HG03175 (cell line): Measurements from ENCODE around the gene CD1C.
"Not testable (repeated sequence)": the region's sequence is repeated elsewhere in the genome, so short reads cannot be mapped to it uniquely, and the experiment has no call there.

Experiments used
- ATAC-seq: cut with Tn5 transposase; IDR thresholded peaks from one replicate; pipeline ENCODE4 v1.9.1; 2021; ENCODE audit warnings: mild to moderate bottlenecking, moderate library complexity; ENCODE audit not compliant: unreplicated experiment

The CD1C gene

DNA sequence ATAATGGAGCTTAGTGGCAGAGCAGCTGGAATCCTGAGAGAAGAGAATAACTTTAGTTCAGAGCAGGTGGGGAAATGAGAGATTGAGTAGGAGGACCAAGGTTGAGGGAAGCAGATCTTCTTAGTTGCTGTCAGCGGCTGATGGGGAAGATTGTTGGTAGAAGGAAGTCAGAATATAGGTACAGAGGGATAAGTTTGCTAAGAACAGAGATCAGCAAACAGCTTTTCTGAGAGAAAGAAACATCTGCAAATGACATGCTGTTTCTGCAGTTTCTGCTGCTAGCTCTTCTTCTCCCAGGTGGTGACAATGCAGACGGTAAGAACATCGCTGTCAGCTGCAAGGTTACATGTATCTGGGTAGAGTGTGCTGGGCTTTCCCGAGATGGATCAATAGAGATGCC, at the start of gene CD1C:
Gene CD1C, plus strand, starts transcription at position 113 of the 400 bp plus-strand sequence. Its CDS starts 142 bp downstream, at position 255.
- no peak for ATAC-seq

DNA sequence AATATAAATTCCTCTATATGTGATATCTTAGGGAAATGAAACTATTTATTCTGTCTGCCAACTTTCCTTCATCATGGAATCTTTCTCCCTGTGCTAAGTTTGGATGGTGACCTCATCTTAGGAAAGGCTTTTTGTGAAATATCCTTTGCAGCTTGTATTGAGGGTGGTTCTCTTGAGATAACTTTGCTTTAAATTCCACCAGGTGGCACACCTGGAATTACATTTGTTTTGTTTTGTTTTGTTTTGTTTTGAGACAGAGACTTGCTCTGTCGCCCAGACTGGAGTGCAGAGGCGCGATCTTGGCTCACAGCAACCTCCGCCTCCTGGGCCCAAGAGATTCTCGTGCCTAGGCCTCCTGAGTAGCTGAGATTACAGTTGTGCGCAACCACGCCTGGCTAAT, 43.1 kb upstream of the CD1C start:
- no peak for ATAC-seq

DNA sequence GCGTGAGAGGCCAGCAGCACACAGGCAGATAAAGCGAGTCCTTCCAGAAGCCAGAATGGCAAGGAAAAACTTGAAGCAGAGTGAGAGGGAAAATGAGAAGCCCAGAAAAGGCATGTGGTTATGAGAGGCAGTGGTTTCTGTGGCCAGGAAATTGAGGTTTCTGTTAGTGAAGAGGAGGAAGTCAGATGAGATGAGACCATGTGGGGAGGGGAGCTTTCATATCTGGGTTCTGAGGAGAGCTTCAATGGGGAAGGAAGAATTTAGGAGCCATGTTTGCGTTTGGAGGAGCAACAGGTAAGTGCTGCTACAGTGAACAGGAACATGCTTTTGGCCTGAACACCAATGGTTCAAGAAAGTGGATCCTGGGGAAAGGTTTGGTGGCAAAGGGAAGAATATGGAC, 41.6 kb upstream of the CD1C start:
- ATAC-seq: peak; percentile 64

DNA sequence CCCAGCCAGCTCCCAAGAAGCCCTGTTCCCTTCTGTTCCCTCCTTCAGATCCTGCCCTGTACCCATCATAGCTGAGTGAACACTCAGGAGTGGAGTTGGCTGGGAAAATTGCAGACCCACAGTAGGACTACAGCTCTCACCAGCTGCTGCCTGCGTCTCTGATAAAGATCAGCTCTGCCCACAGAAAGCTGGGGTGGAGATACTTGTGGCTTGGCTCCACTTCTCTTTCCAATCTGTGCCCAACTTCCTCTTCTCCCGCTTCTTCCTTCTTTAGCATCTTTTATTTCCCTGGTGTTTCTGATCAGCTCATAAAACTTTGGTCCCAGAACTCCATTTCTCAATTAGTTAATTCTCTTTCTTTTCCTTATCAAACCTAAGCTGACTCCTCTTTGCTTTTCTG, 41.0 kb upstream of the CD1C start:
- no peak for ATAC-seq

DNA sequence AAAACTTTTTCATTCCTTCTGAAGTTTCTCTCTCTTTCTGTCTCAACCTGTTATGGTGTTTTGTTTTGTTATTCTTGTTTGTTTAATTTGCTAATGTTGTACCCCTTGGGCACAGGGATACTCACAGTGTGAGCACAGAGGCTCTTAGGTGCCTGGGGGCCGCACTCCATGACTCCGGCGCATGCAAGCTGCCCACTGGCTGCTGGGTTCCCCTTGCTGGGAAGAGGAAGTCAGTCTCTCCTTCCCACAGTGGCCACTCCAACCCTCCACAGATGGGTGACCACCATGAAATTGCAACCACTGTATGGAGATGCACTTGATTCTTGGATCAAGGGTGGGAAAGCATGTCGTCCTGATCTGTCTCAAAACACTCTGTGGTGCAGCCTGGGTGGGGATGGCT, 40.1 kb upstream of the CD1C start:
- ATAC-seq: no peak

DNA sequence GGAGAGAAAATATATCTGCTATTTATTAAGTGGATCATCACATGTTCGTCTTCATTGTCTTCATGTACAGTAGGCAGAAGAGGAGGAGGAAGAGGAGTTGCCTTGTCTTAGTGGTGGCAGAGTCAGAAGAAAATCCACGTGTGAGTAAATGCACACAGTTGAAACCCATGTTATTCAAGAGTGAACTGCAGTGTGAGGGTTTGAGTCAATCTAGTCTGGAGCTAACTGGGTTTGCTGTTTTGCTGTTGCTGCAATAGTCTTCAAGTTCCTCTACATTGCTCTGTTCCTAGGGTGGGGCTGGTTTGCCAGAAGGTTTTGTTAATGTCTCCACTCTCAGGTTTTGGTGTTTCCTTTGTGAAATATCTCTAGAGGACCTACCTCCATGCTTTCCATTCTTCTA, 38.6 kb upstream of the CD1C start:
- ATAC-seq: no peak

DNA sequence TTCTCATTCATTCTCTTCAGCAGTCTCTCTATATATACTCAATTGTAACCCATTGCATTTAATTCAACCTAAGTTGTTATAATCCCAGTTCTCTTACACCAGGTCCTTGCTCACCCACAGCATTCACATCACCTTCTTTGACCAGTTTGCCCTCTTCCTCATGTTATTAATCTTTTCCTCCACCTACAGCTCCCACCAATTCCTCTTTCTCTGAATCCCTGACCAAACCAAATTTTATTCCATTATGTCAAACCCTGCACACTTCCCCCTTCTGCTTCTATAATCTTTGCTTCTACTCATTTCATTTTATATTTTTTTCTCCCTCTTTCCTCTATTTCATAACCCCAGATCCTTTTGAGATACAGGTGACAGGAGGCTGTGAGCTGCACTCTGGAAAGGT, 34.1 kb upstream of the CD1C start:
- ATAC-seq: no peak

DNA sequence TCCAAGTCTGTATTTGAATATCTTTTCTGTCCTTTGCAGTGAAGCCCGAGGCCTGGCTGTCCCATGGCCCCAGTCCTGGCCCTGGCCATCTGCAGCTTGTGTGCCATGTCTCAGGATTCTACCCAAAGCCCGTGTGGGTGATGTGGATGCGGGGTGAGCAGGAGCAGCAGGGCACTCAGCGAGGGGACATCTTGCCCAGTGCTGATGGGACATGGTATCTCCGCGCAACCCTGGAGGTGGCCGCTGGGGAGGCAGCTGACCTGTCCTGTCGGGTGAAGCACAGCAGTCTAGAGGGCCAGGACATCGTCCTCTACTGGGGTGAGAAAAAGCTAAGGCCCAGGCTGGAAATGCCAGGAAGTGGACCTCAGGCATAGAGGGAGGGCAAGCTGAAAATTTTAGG, 33.0 kb upstream of the CD1C start:
- not testable (repeated sequence) for ATAC-seq

DNA sequence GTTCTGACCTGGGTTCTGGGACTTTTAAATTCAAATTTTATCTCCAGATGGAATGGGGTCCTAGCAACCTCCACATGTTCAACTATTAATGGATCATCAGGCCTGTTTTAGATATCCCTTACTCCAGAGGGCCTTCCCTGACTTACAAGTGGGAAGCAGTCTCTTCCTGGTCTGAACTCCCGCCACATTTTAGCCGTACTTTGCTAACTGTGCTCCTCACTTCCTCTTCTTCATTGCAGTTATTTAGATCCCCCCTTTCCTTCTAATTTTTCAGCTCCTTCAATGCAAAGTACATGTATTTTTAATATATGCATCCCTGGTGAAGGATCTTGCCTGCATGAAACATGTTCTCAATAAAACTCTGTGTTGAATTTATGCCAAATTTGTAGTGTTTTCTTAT, 31.8 kb upstream of the CD1C start:
- no peak for ATAC-seq

DNA sequence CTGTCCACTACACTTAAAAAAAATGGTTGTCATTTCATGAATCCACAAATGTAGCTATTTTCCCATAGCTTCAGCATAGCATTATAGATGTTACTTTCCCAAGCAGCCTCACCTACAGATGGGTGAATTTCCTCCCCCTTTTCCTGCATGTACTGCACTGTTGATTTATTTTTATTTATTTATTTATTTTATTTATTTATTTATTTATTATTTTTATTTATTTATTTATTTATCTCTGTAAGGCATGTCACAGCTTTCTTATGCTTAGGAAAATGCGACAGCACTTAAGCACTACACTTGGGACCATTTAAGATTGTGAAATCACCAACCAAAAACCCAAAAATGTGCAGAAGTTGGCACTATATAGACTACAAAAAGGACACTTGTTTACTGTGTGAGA, 30.6 kb upstream of the CD1C start:
- no peak for ATAC-seq

DNA sequence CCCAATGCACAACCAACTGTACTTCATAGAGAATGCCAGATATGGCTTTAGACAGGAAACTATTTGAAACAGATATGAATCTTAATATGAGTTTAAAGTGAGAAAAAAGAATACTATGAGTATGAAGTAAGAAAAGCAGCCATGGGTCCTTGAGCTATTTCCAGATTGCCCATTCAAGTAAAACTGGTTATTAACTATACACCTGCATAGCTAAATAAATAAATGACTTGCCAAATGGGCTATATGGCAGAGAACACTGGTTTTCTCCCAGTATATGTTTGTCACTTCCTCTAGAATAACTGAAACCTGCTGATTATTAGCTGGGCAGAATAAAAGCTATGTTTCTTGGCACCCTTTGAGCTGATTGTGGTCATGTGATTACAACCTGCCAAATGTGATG, 17.0 kb upstream of the CD1C start:
- no peak for ATAC-seq

DNA sequence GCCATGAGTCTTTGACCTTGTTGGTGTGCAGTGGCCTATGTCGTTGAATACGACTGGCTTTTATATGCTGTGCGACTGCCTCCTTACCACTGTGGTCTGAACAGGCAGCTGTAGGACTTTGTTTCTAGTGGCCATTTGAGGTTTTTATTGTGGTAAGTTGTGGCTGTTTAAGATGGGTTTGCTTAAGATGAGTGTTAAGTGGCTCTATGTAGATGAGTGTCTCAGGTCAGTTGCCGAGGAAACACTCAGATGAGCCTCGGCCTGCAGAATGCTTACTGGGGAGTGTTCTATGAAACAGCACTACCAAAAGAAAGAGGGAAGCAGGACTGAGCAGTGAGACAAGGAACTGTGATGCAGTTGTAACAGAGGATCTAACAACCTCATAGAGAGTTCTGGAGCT, 14.9 kb upstream of the CD1C start:
- ATAC-seq: peak; percentile 80

DNA sequence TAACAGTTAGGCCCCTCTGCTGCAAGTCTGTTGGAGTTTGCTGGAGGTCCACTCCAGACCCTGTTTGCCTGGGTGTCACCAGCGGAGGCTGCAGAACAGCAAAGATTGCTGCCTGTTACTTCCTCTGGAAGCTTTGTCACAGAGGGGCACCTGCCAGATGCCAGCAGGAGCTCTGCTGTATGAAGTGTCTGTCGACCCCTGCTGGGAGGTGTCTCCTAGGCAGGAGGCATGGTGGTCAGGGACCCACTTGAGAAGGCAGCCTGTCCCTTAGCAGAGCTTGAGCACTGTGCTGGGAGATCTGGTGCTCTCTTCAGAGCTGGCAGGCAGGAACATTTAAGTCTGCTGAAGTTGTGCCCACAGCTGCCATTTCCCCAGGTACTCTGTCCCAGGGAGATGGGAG, 7.3 kb upstream of the CD1C start:
- ATAC-seq: not testable (repeated sequence)

DNA sequence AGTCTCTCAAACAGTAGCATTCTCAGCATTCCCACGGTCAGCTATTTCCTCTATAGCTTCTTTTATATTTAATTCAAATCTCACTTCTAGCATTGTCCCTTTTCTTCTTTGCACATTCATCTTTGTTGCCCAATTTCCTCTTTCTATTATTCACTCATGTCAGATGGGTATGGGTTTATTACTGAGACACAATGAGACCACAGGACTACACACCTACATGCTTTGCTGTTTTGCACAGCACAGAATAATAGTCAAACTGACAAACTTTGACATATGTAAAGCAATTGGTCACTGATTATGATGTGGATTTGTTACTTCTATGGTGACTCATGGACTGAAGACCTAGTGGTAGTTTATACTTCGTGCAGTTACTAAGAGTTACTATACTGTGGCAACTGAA, 5.8 kb upstream of the CD1C start:
- ATAC-seq: peak; percentile 70

DNA sequence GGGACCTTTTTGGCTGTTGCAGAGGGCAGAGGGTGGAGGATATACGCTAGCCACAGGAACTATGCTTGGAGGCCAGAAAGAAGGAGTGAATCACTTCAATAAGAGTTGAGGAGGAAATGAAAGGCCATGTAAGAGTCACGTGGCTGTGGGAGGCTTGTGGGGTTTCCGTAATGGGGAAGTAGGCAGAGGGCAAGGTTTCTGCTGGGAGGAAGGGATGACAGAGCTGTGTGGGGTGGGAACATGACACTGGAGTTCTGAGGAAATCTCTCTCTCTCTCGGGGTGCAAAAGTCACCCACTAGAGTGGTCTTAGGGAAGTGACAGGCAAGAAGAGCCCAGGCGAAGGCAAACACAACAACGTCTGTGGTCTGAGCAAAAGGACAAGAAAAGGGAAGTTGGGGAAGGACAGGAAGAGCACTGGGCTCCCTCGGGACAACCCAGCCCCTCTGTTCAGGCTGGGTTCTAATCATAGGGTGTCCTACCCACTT, 3.9 kb upstream of the CD1C start:
- peak; percentile 67 for ATAC-seq

DNA sequence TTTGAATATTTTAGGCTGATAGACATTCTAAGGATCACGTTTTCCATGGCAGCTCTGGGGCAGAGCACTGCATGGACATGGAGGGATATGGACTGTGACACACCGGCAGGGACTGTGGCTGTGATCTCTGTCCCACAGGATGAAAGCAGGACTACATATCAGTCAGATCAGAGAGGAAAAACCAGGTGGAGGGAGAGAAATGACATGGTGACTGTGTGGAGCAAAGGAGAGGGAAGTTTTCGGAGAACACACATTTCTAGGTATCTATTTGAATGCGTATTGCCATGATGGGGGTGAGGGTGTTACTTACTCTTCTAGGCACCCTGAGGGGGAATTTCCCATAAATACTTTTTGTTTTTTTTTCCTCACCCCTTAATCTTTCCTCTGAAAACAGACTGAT, 3.2 kb upstream of the CD1C start:
- ATAC-seq: no peak

DNA sequence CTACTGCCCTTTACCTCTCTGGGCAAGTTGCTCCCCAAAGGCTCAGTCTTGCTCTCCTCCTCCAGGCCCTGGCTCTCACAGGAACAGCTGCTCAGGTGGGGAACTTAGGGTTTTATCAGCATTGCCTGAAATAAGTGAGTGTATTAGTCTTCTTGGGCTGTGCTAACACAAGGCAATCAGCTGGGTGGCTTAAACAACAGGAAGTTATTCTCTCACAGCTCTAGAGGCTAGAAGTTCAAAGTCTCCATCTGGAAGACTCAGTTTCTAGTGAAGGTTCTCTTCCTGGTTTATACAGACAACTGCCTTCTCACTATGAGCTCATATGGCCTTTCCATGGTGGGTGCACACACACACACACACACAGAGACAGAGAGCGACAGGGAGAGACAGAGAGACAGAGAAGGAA, 2.8 kb upstream of the CD1C start:
- no peak for ATAC-seq

DNA sequence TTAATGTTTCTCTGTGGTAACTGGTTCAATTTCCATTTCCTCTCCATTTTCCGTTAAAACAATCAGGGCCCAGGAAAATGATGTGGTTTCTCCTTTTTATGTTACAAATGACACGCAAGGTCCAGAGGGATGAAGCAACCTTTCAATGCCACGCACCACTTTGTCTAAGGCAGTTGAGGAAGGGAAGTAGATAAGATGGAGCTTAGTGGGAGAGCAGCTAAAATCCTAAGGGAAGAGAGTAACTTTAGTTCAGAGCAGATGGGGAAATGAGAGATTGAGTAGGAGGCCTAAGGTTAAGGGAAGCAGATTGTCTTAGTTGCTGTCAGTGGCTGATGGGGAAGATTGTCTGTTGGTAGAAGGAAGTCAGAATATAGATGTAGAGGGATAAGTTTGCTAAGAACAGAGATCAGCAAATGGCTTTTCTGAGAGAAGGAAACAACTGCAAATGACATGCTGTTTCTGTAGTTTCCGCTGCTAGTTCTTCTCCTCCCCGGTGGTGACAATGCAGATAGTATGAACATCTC, 660 bp downstream of the CD1C start:
- no peak for ATAC-seq

DNA sequence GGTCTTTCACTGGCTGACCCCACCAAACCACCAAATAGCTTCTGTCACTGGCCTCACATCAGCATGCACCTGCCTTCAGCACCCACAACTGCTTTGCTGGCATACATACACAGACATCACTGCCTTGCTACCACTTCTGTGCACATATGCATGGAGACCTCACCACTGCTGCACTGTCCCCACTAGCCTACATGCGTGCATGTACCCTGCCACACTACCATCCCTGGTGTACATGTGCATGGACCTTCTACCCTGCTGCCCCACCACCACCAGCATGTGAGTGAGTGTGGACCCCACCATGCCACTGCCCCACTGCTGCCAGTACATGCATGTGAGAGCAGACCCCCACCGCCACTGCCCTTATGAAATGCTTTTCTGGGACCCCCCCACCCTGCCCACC, 6.1 kb downstream of the CD1C start:
- ATAC-seq: no peak

DNA sequence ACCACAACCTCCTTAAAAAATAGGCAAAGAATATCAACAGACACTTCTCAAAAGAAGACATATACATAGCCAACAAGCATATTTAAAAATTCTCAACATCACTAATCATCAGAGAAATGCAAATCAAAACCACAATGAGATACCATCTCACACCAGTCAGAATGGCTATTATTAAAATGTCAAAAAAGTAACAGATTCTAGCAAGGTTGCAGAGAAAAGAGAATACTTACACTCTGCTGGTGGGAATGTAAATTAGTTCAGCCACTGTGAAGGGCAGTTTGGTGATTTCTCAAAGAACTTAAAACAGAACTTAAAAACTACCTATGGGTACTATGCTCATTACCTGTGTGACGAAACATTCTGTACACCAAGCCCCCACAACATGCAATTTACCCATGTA, 20.9 kb downstream of the CD1C start:
- ATAC-seq: no peak

DNA sequence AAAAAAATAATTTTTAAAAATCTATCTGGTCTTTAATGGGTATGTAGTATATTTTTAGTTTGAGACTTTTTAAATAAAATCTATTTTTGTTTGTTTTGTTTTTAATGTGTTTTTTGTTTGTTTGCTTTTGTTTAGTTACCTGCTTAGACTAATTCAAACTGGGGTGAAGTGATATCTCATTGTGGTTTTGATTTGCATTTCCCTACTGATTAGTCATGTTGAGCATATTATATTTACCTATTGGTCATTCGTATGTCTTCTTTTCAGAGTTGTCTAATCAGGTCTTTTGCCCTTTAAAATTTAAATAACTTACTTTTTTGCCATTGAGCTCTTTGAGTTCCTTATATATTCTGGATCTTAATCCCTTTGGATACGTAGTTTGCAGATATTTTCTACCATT, 21.3 kb downstream of the CD1C start:
- no peak for ATAC-seq

DNA sequence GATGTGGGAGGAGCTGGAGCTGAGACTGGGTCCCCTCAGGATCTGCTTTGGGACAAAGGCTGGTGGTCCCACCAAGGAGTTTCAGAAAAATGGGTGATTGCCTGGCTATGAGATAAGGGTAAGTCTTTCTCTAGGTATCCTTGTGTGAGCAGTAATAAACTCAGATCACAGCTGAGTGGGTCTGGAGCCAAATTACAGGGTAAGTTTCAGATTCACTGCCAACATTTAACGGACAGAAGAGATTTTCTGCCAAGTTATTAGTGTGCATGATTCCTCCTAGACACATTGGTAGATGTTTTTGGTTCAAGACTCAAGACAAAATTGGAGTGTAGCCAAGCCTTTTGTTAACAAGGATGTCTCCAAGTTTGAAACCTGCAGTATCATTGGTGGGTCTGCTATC, 34.1 kb downstream of the CD1C start:
- ATAC-seq: no peak

DNA sequence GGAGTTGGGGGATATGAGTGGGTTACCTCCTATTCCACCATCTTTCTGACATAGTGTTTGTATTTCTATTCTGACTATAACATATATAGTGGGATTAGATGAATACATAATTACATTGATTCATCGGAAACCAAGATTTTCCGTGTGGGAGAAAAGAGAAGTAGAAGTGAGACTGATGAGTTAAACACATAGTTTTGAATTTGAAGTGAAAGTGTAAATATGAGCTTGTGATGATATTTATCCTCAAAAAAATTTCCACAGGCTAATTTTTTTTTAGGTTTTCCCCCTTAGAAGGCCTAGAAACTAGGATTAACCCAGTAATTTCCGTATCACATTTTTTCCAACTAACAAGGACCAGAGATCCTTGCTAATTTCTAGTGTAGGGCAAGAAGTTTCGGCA, 34.7 kb downstream of the CD1C start:
- ATAC-seq: no peak

DNA sequence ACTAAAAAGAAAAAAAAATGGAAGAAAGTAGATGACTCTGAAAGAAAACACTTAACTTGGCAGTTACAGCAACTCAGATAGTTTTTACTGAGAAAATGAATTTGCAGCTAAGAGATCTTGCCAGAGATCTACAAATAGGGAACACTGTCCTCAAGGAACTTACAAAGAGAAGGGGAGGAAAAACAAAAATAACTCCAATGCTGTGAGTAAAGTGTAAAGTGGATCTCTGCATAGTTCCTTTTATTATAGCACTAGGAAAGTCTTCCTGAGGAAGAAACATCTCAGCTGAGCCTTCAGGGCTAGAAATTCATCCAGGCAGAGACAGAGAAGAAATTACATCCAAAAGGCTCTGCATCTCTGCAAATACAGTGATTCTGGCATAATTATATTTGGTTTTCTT, 37.8 kb downstream of the CD1C start:
- no peak for ATAC-seq
